Epithelial cell of esophagus (primary cell): ENCODE data around the gene CDC45.

Experiments used
- DNase-seq: peaks from one replicate; pipeline ENCODE4 v3.0.0; 2010; ENCODE audit warnings: low read depth
- H3K4me3 ChIP-seq: 2 replicates; pipeline ENCODE4 v1.5.1; 2011; ENCODE audit warnings: mild to moderate bottlenecking, low read length, control low read depth
- TF ChIP-seq, protein P1 (sequence below): IDR thresholded peaks from 2 replicates; pipeline ENCODE4 v1.5.1; 2011; ENCODE audit warnings: low read depth, mild to moderate bottlenecking, low read length, control low read depth, inconsistent platforms; ENCODE audit not compliant: insufficient read depth; ENCODE audit errors: missing control alignments

Gene CDC45

DNA sequence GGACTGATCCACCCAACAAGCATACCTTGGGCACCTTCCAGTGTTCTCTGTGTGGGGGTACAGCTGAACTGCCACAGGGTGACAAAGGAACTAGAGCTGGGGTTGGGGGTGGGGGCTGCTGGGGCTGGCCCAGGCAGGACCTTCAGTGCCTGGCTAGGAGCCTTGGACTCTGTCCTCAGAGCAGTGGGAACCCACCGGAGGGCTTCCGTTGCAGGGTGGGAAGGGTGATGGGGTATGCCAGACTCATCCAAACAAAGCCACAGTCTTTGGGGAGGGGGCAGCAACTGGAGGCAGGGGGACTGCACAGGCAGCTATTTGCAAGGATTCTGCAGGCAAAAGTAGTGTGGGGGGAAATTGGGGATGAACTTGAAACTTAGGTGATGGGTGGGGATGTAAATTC lies 80.2 kb downstream of the CDC45 start:
- TF ChIP-seq, protein P1, sequence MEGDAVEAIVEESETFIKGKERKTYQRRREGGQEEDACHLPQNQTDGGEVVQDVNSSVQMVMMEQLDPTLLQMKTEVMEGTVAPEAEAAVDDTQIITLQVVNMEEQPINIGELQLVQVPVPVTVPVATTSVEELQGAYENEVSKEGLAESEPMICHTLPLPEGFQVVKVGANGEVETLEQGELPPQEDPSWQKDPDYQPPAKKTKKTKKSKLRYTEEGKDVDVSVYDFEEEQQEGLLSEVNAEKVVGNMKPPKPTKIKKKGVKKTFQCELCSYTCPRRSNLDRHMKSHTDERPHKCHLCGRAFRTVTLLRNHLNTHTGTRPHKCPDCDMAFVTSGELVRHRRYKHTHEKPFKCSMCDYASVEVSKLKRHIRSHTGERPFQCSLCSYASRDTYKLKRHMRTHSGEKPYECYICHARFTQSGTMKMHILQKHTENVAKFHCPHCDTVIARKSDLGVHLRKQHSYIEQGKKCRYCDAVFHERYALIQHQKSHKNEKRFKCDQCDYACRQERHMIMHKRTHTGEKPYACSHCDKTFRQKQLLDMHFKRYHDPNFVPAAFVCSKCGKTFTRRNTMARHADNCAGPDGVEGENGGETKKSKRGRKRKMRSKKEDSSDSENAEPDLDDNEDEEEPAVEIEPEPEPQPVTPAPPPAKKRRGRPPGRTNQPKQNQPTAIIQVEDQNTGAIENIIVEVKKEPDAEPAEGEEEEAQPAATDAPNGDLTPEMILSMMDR: no peak
- DNase-seq: no peak
- no peak overlapping the region for H3K4me3 ChIP-seq

- DNase-seq: peak; percentile 50
- no peak overlapping the region for H3K4me3 ChIP-seq
- TF ChIP-seq, protein P1: no peak
Measured at GRCh38 chr22:19565382-19566278, 85.9 kb downstream of the CDC45 start.

DNA sequence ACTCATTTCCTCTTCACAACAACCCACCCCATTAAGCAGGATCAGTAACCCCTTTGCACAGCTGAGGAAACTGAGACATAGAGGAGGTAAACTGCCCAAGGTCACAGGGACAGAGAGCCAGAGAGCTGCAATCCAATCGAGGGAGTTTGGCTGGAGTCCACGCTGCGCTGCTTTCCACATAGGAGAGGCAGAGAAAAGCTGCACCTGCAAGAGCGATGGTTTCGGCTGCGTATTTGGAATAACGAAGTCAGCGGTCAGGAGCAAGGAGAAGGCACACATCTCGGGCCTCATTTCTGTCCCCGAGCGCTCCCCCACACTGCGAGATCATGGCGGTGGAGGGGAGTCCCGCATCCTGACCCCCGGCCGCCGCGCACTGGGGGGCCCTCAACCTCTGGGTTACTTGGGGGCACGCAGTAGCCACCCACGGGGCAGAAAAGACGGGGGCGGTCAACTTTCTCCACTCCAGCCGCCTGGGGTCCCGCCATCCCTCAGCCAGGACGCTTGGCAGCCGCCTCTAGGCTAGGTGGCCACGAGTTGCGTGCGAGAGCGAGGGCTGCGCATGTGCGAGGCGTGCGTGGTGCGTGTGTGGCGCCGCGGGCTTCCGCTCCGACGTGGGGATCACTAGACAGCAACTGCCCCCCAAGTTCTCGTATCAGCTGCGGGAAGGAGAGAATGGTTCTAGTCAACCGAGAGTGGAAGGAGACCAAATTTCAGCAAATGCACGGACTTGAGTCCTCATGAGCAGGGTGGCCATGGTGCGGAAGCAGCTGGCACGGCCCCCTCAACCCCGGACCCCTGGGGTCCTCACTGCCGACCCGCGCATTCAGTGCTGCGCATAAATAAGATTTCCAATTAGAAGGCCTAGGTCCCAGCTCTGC lies 86.8 kb downstream of the CDC45 start:
- no peak overlapping the region for H3K4me3 ChIP-seq
- DNase-seq: no peak
- TF ChIP-seq, protein P1: no peak

DNA sequence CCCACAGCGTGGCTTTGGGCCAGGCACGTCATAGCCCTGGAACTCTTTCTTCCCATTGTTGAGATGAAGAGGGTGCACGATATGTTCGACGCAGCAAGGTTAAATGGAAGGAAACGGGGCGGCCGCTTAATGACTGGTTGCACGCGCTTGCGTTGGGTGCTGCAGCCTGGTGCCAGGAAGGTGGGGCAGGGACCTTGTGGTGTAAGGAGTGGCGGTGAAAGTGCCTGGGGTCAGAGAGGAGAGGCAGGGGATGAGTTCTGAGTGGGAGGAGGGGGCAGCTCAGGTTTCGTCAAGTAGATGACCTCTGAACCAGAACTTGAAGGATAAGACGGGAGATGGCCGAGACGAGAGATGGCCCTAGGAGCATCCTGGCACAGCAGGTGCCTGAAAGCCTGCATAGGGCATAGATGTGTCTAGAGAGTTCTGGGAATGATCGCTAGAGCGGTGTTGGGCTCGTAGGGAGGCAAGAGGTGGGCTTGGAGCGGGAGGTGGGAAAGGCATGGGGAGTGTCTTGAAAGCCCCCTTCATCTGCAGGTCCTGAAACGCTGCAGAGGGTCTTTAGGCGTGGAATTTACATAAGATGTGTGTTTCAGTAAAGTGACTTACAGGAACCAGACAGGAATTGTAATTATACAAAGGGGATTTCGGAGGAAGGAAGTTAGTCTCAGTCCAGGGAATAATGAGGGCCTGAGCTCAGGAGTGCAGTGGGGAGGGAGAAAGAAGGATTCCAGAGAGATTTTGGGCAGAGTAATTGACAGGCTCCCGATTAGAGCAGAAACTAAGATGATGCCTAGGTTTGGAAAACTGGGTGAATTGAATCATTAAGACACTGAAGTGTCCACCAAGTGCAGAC lies 87.7 kb downstream of the CDC45 start:
- TF ChIP-seq, protein P1: no peak
- no peak for DNase-seq
- H3K4me3 ChIP-seq: no peak overlapping the region

- H3K4me3 ChIP-seq: no peak overlapping the region
- TF ChIP-seq, protein P1: no peak
- peak; percentile 85 for DNase-seq
Measured at GRCh38 chr22:19568337-19569275, 88.9 kb downstream of the CDC45 start.
